K562 (cell line): ENCODE data around the gene MYB. TPM values are rescaled to one million over a fixed set of nuclear protein-coding genes. Genes with fewer than 3 reads are reported as not detected.

ENCODE experiments used
- ATF1 ChIP-seq, 2 experiments: fragments of 450-650 bp in 1 of 2; IDR thresholded peaks; 2 replicates each; pipeline ENCODE4 v1.6.1; 2016; ENCODE audit warnings: missing compliant biosample characterization in 1 of 2, missing genetic modification characterization in 1 of 2
- BRF1 ChIP-seq: IDR thresholded peaks from 3 replicates; pipeline ENCODE4 v1.6.1; 2011; ENCODE audit warnings: borderline replicate concordance, mild to moderate bottlenecking; ENCODE audit not compliant: insufficient read length; ENCODE audit errors: extremely low read depth
- CBX5 ChIP-seq: IDR thresholded peaks from 2 replicates; pipeline ENCODE4 v1.6.1; 2014; ENCODE audit warnings: low read depth, borderline replicate concordance
- CREB3 ChIP-seq: fragments of 450-650 bp; conservative IDR thresholded peaks from 2 replicates; pipeline ENCODE4 v1.6.1; 2016; ENCODE audit warnings: missing genetic modification characterization, low read depth, mild to moderate bottlenecking, missing compliant biosample characterization, moderate library complexity
- FOSL1 ChIP-seq: fragments of 200-800 bp; sonication (Bioruptor generic); conservative IDR thresholded peaks from 2 replicates; pipeline ENCODE4 v1.6.1; 2016; ENCODE audit warnings: missing genetic modification characterization, missing compliant biosample characterization
- GABPB2 ChIP-seq: fragments of 250-450 bp; sonication (Bioruptor Pico); conservative IDR thresholded peaks from 2 replicates; pipeline ENCODE4 v1.5.1; 2021; ENCODE audit warnings: mild to moderate bottlenecking
- GTF2A2 ChIP-seq: IDR thresholded peaks from 2 replicates; pipeline ENCODE4 v1.6.1; 2016; ENCODE audit warnings: mild to moderate bottlenecking, missing genetic modification characterization, missing compliant biosample characterization
- GTF2E2 ChIP-seq: fragments of 200-800 bp; sonication (Bioruptor generic); IDR thresholded peaks from 2 replicates; pipeline ENCODE4 v1.6.1; 2016; ENCODE audit warnings: missing genetic modification characterization, missing compliant biosample characterization
- HCFC1 ChIP-seq: IDR thresholded peaks from 2 replicates; pipeline ENCODE4 v1.6.1; 2012; ENCODE audit warnings: low read depth, low read length, improper control_type of control experiment
- HLTF ChIP-seq: fragments of 450-650 bp; IDR thresholded peaks from 2 replicates; pipeline ENCODE4 v1.6.1; 2016
- L3MBTL2 ChIP-seq: fragments of 450-650 bp; IDR thresholded peaks from 2 replicates; pipeline ENCODE4 v1.6.1; 2016; ENCODE audit warnings: mild to moderate bottlenecking, moderate library complexity
- MAZ ChIP-seq, 2 experiments: fragments of 450-650 bp in 1 of 2; sonication (generic) in 1 of 2; formaldehyde crosslinking; IDR thresholded peaks in 1 of 2; conservative IDR thresholded peaks in 1 of 2; 2 replicates each; pipeline versions ENCODE4 v1.4.0 to v1.5.0; 2020; ENCODE audit warnings: mild to moderate bottlenecking in 1 of 2, missing genetic modification reagents in 1 of 2
- NCOA2 ChIP-seq, 2 experiments: fragments of 450-650 bp; IDR thresholded peaks; 2 replicates each; pipeline ENCODE4 v1.6.1; 2018; ENCODE audit warnings: mild to moderate bottlenecking in 2 of 2, moderate library complexity in 1 of 2; ENCODE audit not compliant: partially characterized antibody in 2 of 2
- NFIC ChIP-seq: fragments of 450-650 bp; IDR thresholded peaks from 2 replicates; pipeline ENCODE4 v1.6.1; 2017; ENCODE audit warnings: mild to moderate bottlenecking, inconsistent platforms
- PML ChIP-seq: IDR thresholded peaks from 2 replicates; pipeline ENCODE4 v1.6.1; 2012; ENCODE audit warnings: low read length, inconsistent platforms
- POLR2G ChIP-seq: fragments of 200-400 bp; formaldehyde crosslinking; IDR thresholded peaks from 2 replicates; pipeline ENCODE4 v1.6.1; 2017; ENCODE audit warnings: low read depth, mild to moderate bottlenecking, antibody characterized with exemption, low read length, moderate library complexity
- SMC3 ChIP-seq: conservative IDR thresholded peaks from 2 replicates; pipeline ENCODE4 v1.6.1; 2011; ENCODE audit warnings: low read depth, low read length, improper control_type of control experiment; ENCODE audit not compliant: insufficient read depth
- TRIM24 ChIP-seq, 2 experiments: fragments of 450-650 bp; IDR thresholded peaks; 2 replicates each; pipeline ENCODE4 v1.6.1; 2016
- ZNF584 ChIP-seq: fragments of 200-800 bp; sonication (Bioruptor generic); IDR thresholded peaks from 2 replicates; pipeline ENCODE4 v1.6.1; 2016; ENCODE audit warnings: low read depth, mild to moderate bottlenecking, missing genetic modification characterization, missing compliant biosample characterization
- ZNF592 ChIP-seq: fragments of 450-650 bp; IDR thresholded peaks from 2 replicates; pipeline ENCODE4 v1.6.1; 2017; ENCODE audit warnings: antibody characterized with exemption, mild to moderate bottlenecking
- polyA plus RNA-seq, 8 experiments: library from polyadenylated mRNA; depleted of rRNA in 4 of 8; stranded (reverse) in 5 of 8; unstranded in 3 of 8; fragments of >200 nt; fragmentation: Nextera tagmentation in 2 of 8; fragmentation: Illumina TruSeq in 1 of 8; extraction: Ambion mirVana in 2 of 8; extraction: Trizol in 1 of 8; gene quantifications; 2 replicates each; pipeline versions ENCODE4 v1.2.1 to v1.2.3, GENCODE V29; 2011 to 2014; ENCODE audit warnings: inconsistent platforms in 1 of 8, missing spikeins in 1 of 8
- total RNA-seq, 7 experiments: library from RNA; depleted of rRNA in 6 of 7; stranded (reverse); fragments of >200 nt in 6 of 7; fragmentation: Illumina TruSeq in 2 of 7; extraction: Trizol in 2 of 7; gene quantifications; 2 replicates each; pipeline versions ENCODE4 v1.2.1 to v1.2.3, GENCODE V29; 2011 to 2021; ENCODE audit warnings: low replicate concordance in 1 of 7
- TF ChIP-seq, protein P1 (sequence below): sonication (generic); formaldehyde crosslinking; IDR thresholded peaks from 2 replicates; pipeline ENCODE4 v1.8.0; 2022; ENCODE audit warnings: mild to moderate bottlenecking, missing genetic modification reagents

MYB gene
- total and polyA plus RNA-seq, 9 of the 15 experiments (the other 6 are each of a cell fraction or from before 2014, with no cell fraction given): 35.8 to 218 (median 140) TPM

DNA sequence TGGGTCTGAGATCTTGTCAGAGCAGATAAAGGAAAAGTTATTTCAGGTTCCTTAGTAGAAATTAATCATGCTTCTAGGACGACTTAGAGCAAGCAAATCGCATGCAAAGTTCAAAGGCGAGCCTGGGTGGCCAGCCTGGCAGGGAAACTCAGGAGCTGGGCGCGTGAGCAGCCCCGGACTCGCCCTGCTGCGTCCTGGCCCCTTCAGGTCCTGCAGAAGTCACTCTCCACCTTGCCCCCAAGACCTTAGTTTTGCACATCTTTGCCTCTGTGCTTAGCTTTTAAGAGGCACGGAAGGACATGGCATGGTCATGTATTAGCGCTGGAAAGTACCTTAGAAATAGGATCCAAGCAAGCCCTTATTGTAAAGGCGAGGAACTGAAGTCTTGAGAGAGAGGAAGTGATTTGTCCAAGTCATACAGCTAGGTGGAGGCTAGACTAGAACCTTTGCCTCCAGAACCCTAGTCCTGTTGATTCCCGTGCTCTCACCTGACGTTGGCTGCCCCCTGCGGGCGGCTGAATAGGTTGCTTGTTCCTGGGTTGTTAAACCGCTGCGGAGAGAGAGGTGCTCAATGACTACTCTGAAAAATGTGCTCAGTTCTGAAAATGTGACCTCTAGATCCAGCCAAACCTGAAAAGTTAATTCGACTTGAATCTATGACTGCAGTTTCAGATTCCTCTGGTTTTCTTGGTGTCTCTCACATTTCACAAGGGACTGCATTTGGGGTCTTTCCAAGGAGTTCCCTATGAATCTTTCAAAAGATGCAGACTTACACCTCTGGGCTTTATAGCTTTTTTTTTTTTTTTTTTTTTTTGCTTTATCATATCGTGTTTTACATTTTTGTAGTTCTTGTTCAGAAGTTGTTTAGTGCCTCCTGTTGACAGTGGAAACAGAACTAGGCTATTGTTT, 2.7 kb downstream of the MYB start (continued):
- TF ChIP-seq HCFC1 (no peak), NFIC (no peak), CREB3 (tag) (no peak), ATF1 (CRISPR knock-in tag; IDR thresholded peaks at IDR 0.05) (no peak), ATF1 (tag; IDR thresholded peaks at IDR 0.05) (no peak), L3MBTL2 (peak; percentile 26; the same call in 1 of the 2 replicates), FOSL1 (no peak), CBX5 (peak; percentile 61; the same call in 1 of the 2 replicates), GABPB2 (CRISPR knock-in tag) (no peak), BRF1 (no peak), SMC3 (peak; percentile 73), ZNF584 (CRISPR knock-in tag) (no peak), HLTF (no peak), GTF2E2 (tag) (0 out of 2 replicates have a peak, but pooled peaks have one; percentile 37), GTF2A2 (tag) (no peak), ZNF592 (peak; percentile 66), POLR2G (no peak), MAZ (CRISPR knock-in tag; conservative IDR thresholded peaks at IDR 0.05 in 1 of 2, IDR thresholded peaks at IDR 0.05 in 1 of 2) (peak in 1 of 2 experiments; percentile 71; a peak in 2 of 4 replicates), PML (peak; percentile 42; the same call in 1 of the 2 replicates), TRIM24 (IDR thresholded peaks at IDR 0.05) (no peak), NCOA2 (IDR thresholded peaks at IDR 0.05; ENCODE audit: partially characterized antibody in 2 of 2) (no peak)
- TF ChIP-seq, protein P1, sequence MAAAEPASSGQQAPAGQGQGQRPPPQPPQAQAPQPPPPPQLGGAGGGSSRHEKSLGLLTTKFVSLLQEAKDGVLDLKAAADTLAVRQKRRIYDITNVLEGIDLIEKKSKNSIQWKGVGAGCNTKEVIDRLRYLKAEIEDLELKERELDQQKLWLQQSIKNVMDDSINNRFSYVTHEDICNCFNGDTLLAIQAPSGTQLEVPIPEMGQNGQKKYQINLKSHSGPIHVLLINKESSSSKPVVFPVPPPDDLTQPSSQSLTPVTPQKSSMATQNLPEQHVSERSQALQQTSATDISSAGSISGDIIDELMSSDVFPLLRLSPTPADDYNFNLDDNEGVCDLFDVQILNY (CRISPR knock-in tag): no peak
